ENCODE data around the gene FRAS1.

- TF ChIP-seq, protein P1, sequence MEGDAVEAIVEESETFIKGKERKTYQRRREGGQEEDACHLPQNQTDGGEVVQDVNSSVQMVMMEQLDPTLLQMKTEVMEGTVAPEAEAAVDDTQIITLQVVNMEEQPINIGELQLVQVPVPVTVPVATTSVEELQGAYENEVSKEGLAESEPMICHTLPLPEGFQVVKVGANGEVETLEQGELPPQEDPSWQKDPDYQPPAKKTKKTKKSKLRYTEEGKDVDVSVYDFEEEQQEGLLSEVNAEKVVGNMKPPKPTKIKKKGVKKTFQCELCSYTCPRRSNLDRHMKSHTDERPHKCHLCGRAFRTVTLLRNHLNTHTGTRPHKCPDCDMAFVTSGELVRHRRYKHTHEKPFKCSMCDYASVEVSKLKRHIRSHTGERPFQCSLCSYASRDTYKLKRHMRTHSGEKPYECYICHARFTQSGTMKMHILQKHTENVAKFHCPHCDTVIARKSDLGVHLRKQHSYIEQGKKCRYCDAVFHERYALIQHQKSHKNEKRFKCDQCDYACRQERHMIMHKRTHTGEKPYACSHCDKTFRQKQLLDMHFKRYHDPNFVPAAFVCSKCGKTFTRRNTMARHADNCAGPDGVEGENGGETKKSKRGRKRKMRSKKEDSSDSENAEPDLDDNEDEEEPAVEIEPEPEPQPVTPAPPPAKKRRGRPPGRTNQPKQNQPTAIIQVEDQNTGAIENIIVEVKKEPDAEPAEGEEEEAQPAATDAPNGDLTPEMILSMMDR (IDR thresholded peaks at IDR 0.05), result peak; percentile 31 to 49 (median 44)
- TF ChIP-seq POLR2A (IDR thresholded peaks at IDR 0.05), result no peak
These were observed 460.0 kb downstream of the FRAS1 start for GRCh38 chr4:78517050-78517652.

All from uterus (tissue), 2 donors.